GM04504 (cell line): ENCODE results near the gene SORL1.
"Not testable (repeated sequence)": the region's sequence is repeated elsewhere in the genome, so short reads cannot be mapped to it uniquely, and the experiment has no call there.

Source experiments
- DNase-seq: peaks from one replicate; pipeline ENCODE4 v3.0.0-alpha.2; 2012; ENCODE audit warnings: low read depth

Gene SORL1

DNA sequence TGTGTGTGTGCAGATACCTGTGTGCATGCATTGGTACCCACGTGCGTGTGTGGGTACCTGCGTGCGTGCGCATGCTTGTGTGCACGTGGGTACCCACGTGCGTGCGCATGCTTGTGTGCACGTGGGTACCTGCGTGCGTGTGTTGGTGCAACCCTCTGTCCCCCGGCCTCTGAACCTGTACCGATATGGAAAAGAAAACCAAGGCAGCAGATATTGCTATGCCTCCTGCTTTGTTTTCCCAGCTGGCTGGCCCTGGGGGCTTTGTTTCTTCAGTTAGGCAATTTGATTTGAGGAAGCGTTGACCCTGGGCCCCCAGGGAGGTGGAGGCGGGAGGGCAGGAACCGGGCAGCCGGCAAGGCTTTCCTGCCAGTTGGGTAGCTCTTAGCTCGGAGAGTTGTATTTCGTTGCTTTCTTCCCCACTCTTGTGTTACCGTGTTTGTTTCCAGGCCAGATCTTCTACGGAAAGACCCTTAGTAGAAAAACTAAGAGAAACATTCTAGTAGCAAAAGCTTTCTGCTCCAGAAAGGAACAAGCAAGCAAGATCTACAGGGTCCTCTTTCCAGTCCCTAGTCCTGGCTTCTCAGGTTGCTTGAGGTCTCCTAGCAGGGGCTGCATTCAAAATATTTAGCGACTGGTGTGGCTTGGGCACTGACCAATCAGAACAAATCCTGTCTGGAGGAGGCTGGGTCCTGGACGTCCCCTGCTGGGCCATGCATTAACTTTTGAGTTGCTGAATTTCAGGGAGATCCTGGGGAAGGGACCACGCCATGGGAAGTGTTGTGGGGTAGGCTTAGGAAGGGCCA, 27.0 kb downstream of the SORL1 start:
- DNase-seq, result no peak

DNA sequence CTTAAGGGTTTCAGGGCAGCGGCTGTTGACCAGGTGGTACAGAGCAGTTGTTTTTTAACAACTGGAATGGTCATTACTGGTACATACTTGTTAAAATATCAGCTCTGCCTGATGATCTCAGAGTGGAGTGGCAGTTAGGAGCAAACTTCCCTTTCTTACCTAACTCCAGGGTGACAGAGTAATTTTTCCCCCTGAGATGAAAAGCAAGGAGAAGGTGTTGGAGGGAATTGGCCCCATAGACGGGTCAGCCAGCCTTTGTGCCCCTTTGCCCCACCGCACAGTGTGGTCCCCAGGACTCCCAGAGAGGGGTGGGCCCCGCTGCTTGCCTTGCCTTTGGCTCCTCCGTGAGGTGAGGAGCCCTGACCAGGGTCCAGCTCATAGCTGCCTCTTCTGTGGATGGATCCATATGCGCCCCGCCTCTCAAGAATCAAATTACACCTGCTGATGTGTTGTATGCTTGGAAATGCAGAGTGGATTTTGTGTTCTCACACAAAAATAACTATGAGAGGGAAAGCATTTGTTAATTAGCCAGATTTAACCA, 27.7 kb downstream of the SORL1 start:
- no peak for DNase-seq

GRCh38 chr11:121481484-121482230, 29.5 kb downstream of the SORL1 start:
- DNase-seq, result not testable (repeated sequence)

DNA sequence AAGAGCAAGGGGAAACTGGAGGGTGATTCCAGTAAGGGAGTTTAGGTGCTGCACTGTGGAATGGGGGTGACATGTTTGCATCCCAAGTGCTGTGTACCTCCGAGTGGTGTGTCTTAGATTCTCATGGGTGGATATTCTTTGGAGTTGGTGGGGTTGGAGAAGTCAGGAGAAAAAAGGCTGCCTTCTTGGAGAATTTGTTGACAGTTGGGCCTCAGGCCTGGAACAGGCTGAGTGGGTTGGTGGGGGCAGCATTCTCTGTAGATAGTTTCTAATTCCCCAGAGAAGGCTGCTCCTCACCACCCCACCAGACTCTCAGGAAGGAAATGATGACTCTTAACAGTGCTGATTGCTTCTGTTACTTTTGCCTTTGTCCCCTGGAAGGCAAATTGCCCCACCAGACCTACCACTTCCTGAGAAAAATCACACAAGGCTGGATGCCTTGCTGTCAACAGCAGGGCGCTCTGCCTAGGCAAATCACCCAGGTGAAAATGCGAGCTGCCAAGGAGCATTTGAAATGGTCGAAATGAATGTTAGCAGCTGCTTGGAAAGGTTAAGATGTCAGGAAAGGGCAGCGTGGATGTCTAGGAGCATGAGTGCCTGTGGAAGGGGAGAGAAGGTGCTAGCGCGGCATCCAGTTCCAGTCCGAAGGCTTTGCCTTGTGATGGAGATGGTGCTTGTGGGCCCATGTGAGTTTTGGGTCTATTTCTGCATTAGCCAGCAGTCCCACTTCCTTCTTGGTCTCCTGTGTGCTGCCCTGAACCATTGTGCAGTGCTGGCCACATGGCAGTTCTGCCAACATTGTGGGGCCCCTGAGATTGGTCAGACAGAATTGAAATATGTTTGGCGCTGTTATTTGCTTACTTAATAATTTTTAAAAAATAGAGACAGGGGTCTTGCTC, 30.4 kb downstream of the SORL1 start:
- no peak for DNase-seq

GRCh38 chr11:121483805-121484480, 31.8 kb downstream of the SORL1 start:
- DNase-seq, result no peak

DNA sequence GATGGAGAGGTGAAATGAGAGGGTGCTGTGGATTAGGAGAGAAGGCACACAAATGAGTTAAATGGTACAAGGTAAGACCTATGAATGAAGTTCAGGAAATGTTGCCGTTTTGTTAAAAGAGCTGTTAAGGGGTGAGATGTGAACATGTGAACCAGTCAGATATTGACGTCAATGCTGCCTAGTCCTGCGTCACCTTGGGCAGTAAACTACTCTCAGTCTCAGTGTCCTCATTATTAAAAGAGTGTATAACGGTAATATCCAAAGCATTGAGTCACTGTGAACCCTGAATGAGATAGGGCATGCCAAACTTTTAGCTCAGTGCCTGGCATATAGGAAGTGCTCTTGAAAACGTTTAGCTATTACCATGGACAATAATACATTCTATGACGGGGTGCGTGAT, 33.1 kb downstream of the SORL1 start:
- no peak for DNase-seq

DNA sequence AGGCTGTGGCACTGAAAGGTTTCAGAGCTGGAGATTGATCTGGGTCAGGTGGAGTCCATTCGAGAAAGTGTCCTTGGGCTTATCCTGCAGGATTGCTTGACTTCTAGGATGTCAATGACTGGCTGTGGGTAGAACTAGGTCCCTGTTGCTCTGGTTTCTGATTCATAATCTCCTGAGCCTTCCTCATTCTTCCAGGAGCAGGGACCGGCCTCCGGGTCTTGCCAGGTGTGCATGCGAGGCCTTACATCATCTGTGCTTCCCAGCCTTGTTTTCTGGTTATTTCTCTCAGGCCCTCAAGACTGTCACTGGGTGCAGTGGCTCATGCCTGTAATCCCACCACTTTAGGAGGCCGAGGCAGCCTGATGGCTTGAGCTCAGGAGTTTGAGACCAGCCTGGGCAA, 33.9 kb downstream of the SORL1 start:
- no peak for DNase-seq

GRCh38 chr11:121487191-121487590, 35.1 kb downstream of the SORL1 start:
- DNase-seq, result no peak

GRCh38 chr11:121488170-121488569, 36.1 kb downstream of the SORL1 start:
- DNase-seq, result no peak

GRCh38 chr11:121488641-121489040, 36.5 kb downstream of the SORL1 start:
- DNase-seq, result no peak

- DNase-seq, result no peak
These were observed 37.7 kb downstream of the SORL1 start for GRCh38 chr11:121489823-121490222.

DNA sequence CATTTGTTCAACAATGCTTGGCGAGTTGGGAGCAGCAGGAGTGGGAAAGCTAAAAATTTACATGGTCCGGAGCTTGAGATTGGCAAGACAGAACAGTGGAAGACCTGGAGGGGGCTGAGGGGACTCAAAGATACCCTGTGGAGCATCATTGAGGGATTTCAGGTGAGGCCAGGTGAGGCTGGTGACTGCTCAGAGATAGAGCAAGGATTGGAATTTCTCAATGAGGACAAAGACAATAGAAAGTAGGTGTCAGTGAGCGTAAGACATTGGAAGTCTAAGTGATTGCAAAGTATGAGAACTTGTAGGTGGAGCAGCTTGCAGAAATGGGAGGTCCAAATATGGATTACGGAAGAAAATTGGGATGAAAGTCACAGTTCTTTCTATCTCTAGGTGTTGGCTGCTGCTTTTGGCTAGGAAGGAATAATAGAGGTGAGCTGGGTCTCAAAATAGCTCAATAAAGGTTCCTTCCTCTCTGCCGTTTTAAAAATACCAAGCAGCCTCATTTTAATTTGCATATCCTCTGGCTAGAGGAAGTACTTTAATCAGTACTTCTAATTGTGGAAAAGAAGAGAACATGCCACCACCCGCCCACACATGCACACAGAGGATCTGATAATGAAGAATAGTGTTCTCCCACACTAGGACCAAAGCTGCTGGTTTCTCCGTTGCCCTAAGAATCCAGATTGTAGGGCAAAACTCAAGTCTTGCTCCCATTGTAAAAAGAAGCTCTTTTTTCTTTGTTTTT, 42.4 kb downstream of the SORL1 start:
- DNase-seq, result no peak

GRCh38 chr11:121497176-121497998, 45.3 kb downstream of the SORL1 start:
- DNase-seq, result no peak

- no peak for DNase-seq
These were observed 47.3 kb downstream of the SORL1 start for GRCh38 chr11:121499405-121499804.

DNA sequence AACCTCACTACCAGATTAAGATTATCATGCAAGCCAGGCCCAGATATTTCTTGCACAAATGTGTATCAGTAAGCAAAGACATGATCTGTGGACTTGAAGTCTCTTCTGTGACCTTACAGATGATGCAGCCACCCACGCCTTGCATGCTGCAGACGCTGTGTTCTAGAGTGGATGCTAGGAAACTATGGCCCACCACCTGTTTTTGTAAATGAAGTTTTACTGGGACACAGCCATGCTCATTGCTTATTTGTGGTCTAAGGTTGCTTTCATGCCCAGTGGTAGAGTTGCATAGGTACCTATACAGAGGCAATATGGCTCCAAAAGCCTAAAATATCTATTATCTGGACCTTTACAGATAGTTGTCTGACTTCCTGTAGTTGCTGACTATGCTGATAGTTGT, 48.2 kb downstream of the SORL1 start:
- DNase-seq, result no peak

- no peak for DNase-seq
These were observed 48.6 kb downstream of the SORL1 start for GRCh38 chr11:121500717-121501116.

GRCh38 chr11:121503051-121503450, 50.9 kb downstream of the SORL1 start:
- no peak for DNase-seq

- DNase-seq, result not testable (repeated sequence)
These were observed 54.1 kb downstream of the SORL1 start for GRCh38 chr11:121506237-121506636.

GRCh38 chr11:121508449-121508848, 56.3 kb downstream of the SORL1 start:
- DNase-seq, result no peak

DNA sequence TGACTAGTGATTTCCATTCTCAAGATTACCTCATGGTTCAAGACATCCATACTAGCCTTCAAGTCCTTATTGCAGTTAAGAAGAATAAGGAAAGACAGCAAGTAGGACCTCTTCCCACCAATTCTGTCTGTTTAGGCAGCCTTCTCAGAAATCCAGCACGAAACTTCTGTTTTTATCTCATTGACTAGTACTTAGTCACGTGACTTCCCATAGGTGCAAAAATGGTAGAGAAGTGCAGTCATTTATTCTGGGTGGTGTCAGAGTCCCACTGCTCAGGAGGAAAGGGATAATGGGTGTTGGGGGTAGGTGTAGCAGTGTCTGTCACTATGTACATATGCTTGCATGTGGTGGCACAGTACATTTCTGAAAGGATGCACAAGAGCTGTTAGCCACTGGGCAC, 58.3 kb downstream of the SORL1 start:
- no peak for DNase-seq
